SH-SY5Y (cell line): Measurements from ENCODE around the gene BCLAF1.

Source experiments
- GATA2 ChIP-seq: IDR thresholded peaks from 2 replicates; pipeline ENCODE4 v1.6.1; 2011; ENCODE audit warnings: mild to moderate bottlenecking, low read depth, low read length
- GATA3 ChIP-seq: IDR thresholded peaks from 2 replicates; pipeline ENCODE4 v1.6.1; 2011; ENCODE audit warnings: low read depth, mild to moderate bottlenecking, low read length, moderate library complexity

GRCh38 chr6:136318676-136319075 lies 29.0 kb upstream of the BCLAF1 start:
- TF ChIP-seq GATA3 (no peak), GATA2 (no peak)
